Measurements from ENCODE around the gene NUBP1. TPM values are rescaled to one million over a fixed set of nuclear protein-coding genes. Genes with fewer than 3 reads are reported as not detected.
A peak's percentile ranks its signal among the peaks of the same experiment; 100 is the strongest.

NUBP1 gene
- total and polyA plus RNA-seq, 9 of the 15 experiments (the other 6 are each of a cell fraction or from before 2014, with no cell fraction given): 17.2 to 55.1 (median 35.6) TPM

DNA sequence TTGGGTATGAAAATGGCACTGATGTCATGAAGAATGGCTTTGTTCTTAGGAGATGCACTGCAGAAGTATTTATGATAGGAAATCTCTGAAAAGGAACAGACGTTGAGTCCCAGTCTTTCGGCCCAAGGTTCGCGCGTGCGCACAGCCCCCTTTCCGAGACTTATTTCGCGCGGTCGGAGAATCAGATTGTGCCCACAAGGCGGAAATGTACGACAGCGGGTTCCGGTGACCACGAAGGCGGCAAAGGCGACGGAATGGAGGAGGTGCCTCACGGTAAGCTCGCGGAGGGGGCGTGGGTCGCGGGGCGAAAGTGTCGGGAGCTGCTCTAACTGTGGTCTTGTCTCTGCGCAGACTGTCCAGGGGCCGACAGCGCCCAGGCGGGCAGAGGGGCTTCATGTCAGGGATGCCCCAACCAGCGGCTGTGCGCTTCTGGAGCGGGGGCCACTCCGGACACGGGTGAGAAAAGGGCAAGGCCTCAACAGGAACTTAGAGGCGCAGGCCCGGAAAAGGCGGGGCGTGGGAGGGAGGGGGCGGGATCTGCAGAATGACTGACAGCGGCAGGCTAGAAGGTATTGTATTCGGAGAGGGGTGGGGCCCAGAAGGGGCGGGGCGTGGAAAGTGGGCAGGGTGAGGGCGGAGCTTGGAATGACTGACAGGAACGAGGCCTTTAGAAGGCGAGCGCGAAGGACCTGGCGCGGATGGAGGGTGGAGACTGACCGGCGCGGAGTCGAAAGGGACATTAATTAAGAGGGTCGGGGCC, at the start of gene NUBP1 (continued):
- TF ChIP-seq, protein P1, sequence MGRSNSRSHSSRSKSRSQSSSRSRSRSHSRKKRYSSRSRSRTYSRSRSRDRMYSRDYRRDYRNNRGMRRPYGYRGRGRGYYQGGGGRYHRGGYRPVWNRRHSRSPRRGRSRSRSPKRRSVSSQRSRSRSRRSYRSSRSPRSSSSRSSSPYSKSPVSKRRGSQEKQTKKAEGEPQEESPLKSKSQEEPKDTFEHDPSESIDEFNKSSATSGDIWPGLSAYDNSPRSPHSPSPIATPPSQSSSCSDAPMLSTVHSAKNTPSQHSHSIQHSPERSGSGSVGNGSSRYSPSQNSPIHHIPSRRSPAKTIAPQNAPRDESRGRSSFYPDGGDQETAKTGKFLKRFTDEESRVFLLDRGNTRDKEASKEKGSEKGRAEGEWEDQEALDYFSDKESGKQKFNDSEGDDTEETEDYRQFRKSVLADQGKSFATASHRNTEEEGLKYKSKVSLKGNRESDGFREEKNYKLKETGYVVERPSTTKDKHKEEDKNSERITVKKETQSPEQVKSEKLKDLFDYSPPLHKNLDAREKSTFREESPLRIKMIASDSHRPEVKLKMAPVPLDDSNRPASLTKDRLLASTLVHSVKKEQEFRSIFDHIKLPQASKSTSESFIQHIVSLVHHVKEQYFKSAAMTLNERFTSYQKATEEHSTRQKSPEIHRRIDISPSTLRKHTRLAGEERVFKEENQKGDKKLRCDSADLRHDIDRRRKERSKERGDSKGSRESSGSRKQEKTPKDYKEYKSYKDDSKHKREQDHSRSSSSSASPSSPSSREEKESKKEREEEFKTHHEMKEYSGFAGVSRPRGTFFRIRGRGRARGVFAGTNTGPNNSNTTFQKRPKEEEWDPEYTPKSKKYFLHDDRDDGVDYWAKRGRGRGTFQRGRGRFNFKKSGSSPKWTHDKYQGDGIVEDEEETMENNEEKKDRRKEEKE (IDR thresholded peaks at IDR 0.05; ENCODE audit: borderline replicate concordance in 1 of 2, control insufficient read depth in 1 of 2, low read depth in 2 of 2, low read length in 1 of 2): no peak
- TF ChIP-seq HDGF (IDR thresholded peaks at IDR 0.05) (no peak), POLR2G (IDR thresholded peaks at IDR 0.05; ENCODE audit: low read depth, low read length) (peak; percentile 98), ETV1 (tag; conservative IDR thresholded peaks at IDR 0.05; ENCODE audit: low read depth) (peak; percentile 79), TEAD4 (IDR thresholded peaks at IDR 0.05; ENCODE audit: low read length) (no peak), TEAD4 (CRISPR knock-in tag; IDR thresholded peaks at IDR 0.05; ENCODE audit: borderline replicate concordance) (no peak), ZBTB33 (CRISPR knock-in tag; IDR thresholded peaks at IDR 0.05) (0 out of 2 replicates have a peak, but pooled peaks have one; percentile 4), ZBTB2 (IDR thresholded peaks at IDR 0.05) (peak; percentile 95), KHSRP (IDR thresholded peaks at IDR 0.05) (no peak), SREBF2 (CRISPR knock-in tag; IDR thresholded peaks at IDR 0.05) (no peak), HDAC1 (IDR thresholded peaks at IDR 0.05) (peak in 1 of 2 experiments; percentile 94; a peak in 2 of 4 replicates), ESRRA (IDR thresholded peaks at IDR 0.05; ENCODE audit: borderline replicate concordance, low read depth) (peak; percentile 83; the same call in 1 of the 2 replicates)
- TF ChIP-seq, protein P2, sequence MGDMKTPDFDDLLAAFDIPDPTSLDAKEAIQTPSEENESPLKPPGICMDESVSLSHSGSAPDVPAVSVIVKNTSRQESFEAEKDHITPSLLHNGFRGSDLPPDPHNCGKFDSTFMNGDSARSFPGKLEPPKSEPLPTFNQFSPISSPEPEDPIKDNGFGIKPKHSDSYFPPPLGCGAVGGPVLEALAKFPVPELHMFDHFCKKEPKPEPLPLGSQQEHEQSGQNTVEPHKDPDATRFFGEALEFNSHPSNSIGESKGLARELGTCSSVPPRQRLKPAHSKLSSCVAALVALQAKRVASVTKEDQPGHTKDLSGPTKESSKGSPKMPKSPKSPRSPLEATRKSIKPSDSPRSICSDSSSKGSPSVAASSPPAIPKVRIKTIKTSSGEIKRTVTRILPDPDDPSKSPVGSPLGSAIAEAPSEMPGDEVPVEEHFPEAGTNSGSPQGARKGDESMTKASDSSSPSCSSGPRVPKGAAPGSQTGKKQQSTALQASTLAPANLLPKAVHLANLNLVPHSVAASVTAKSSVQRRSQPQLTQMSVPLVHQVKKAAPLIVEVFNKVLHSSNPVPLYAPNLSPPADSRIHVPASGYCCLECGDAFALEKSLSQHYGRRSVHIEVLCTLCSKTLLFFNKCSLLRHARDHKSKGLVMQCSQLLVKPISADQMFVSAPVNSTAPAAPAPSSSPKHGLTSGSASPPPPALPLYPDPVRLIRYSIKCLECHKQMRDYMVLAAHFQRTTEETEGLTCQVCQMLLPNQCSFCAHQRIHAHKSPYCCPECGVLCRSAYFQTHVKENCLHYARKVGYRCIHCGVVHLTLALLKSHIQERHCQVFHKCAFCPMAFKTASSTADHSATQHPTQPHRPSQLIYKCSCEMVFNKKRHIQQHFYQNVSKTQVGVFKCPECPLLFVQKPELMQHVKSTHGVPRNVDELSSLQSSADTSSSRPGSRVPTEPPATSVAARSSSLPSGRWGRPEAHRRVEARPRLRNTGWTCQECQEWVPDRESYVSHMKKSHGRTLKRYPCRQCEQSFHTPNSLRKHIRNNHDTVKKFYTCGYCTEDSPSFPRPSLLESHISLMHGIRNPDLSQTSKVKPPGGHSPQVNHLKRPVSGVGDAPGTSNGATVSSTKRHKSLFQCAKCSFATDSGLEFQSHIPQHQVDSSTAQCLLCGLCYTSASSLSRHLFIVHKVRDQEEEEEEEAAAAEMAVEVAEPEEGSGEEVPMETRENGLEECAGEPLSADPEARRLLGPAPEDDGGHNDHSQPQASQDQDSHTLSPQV (IDR thresholded peaks at IDR 0.05): no peak
- TF ChIP-seq, protein P3, sequence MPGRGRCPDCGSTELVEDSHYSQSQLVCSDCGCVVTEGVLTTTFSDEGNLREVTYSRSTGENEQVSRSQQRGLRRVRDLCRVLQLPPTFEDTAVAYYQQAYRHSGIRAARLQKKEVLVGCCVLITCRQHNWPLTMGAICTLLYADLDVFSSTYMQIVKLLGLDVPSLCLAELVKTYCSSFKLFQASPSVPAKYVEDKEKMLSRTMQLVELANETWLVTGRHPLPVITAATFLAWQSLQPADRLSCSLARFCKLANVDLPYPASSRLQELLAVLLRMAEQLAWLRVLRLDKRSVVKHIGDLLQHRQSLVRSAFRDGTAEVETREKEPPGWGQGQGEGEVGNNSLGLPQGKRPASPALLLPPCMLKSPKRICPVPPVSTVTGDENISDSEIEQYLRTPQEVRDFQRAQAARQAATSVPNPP (IDR thresholded peaks at IDR 0.05; ENCODE audit: borderline replicate concordance, insufficient read depth, insufficient read length): no peak

Measured in K562 (cell line).